ENCODE data around the gene TFCP2. TPM values are rescaled to one million over a fixed set of nuclear protein-coding genes. Genes with fewer than 3 reads are reported as not detected.

The TFCP2 gene
- total RNA-seq, 2 donors from 2014 or later, result 24.4 to 30.9 TPM

GRCh38 chr12:51209259-51209658 is 36.3 kb upstream of the TFCP2 start:
- no peak overlapping the region for H3K9ac ChIP-seq (ENCODE audit: low read depth in 2 of 2, low read length in 2 of 2)
- H3K4me3 ChIP-seq, result no peak overlapping the region
- DNase-seq, result no peak
- intact Hi-C loops (cut with DNase I), result no loop called here
- TF ChIP-seq CTCF (IDR thresholded peaks at IDR 0.05), result no peak
- H3K27ac ChIP-seq, result no peak overlapping the region
- no peaks in the 10 kb centered on the region for H3K27me3 ChIP-seq
- no peaks in the 10 kb centered on the region for H3K9me3 ChIP-seq
- H3K4me1 ChIP-seq, result no peaks in the 10 kb centered on the region
- no peaks in the 10 kb centered on the region for H3K36me3 ChIP-seq

- DNase-seq, result no peak
- Histone ChIP-seq H3K27me3 (no peaks in the 10 kb centered on the region), H3K9ac (ENCODE audit: low read depth in 2 of 2, low read length in 2 of 2) (no peak overlapping the region), H3K27ac (no peak overlapping the region), H3K4me3 (no peak overlapping the region), H3K4me1 (no peaks in the 10 kb centered on the region), H3K36me3 (no peaks in the 10 kb centered on the region), H3K9me3 (no peaks in the 10 kb centered on the region)
- intact Hi-C loops (cut with DNase I), result no loop called here
- TF ChIP-seq CTCF (IDR thresholded peaks at IDR 0.05), result no peak
These were observed 35.2 kb upstream of the TFCP2 start for GRCh38 chr12:51208016-51208660.

GRCh38 chr12:51205350-51205749 is 32.4 kb upstream of the TFCP2 start:
- intact Hi-C loops (cut with DNase I), result no loop called here
- Histone ChIP-seq H3K27ac (no peak overlapping the region), H3K36me3 (no peaks in the 10 kb centered on the region), H3K9ac (ENCODE audit: low read depth in 2 of 2, low read length in 2 of 2) (no peak overlapping the region), H3K27me3 (no peaks in the 10 kb centered on the region), H3K4me1 (no peaks in the 10 kb centered on the region), H3K4me3 (no peak overlapping the region), H3K9me3 (no peaks in the 10 kb centered on the region)
- DNase-seq, result no peak
- TF ChIP-seq CTCF (IDR thresholded peaks at IDR 0.05), result no peak

- intact Hi-C loops (cut with DNase I), result no loop called here
- TF ChIP-seq CTCF (IDR thresholded peaks at IDR 0.05), result no peak
- no peak overlapping the region for H3K4me3 ChIP-seq
- H3K36me3 ChIP-seq, result no peaks in the 10 kb centered on the region
- no peak overlapping the region for H3K9ac ChIP-seq (ENCODE audit: low read depth in 2 of 2, low read length in 2 of 2)
- H3K9me3 ChIP-seq, result no peaks in the 10 kb centered on the region
- no peak overlapping the region for H3K27ac ChIP-seq
- H3K4me1 ChIP-seq, result no peaks in the 10 kb centered on the region
- no peaks in the 10 kb centered on the region for H3K27me3 ChIP-seq
- no peak for DNase-seq
These were observed 29.8 kb upstream of the TFCP2 start for GRCh38 chr12:51202718-51203117.

- Histone ChIP-seq H3K36me3 (no peaks in the 10 kb centered on the region), H3K4me1 (no peaks in the 10 kb centered on the region), H3K4me3 (no peak overlapping the region), H3K27ac (no peak overlapping the region), H3K27me3 (no peaks in the 10 kb centered on the region), H3K9ac (ENCODE audit: low read depth in 2 of 2, low read length in 2 of 2) (no peak overlapping the region), H3K9me3 (no peaks in the 10 kb centered on the region)
- no peak for DNase-seq
- TF ChIP-seq CTCF (IDR thresholded peaks at IDR 0.05), result no peak
- intact Hi-C loops (cut with DNase I), result no loop called here
These were observed 27.9 kb upstream of the TFCP2 start for GRCh38 chr12:51200806-51201205.
